Left colon (tissue), 2 donors: ENCODE data around the gene FXR2. TPM values are rescaled to one million over a fixed set of nuclear protein-coding genes. Genes with fewer than 3 reads are reported as not detected.
A peak's percentile ranks its signal among the peaks of the same experiment; 100 is the strongest.

ENCODE experiments used
- ATAC-seq: fragments of 200-7000 bp; cut with Tn5 transposase; one replicate; pipeline ENCODE4 v1.9.1; 2020; ENCODE audit warnings: mild to moderate bottlenecking, moderate library complexity
- DNase-seq, 2 donors: peaks; one replicate each; pipeline ENCODE4 v3.0.0-alpha.2; 2020
- intact Hi-C, 2 donors: fragments of 100-400 bp; cut with DNase I in 1 of 2; cut with micrococcal nuclease in 1 of 2; formaldehyde crosslinking; loops; one replicate each; pipeline versions ENCODE4 v1.11.2 to v1.14.0; 2022; cut with DNase I, micrococcal nuclease
- total RNA-seq, 2 donors: library from RNA; stranded (reverse); fragmentation: NEBNext Ultra II Directional; extraction: Animal tissue kit (Norgen Biotek cat#: 25700); gene quantifications; one replicate each; pipeline ENCODE4 v1.2.1, GENCODE V29; 2021
- donor health status: DM: no; HTN: no; CAD: no.
- donor health status: DM: yes; HTN: yes; CAD: no.

FXR2 gene
- total RNA-seq, 2 donors from 2014 or later = 24.9 to 29.5 TPM

- intact Hi-C loops = loop anchor here in 1 of 2 donors (2.0 kb wide), 1 partner anchor 45 kb away; no protein-coding TSS in a partner anchor
- peak; percentile 71 to 80 for DNase-seq
- no peak for ATAC-seq
Measured at GRCh38 chr17:7559320-7560171, 55.2 kb downstream of the FXR2 start.

GRCh38 chr17:7558544-7559319 is 56.0 kb downstream of the FXR2 start, which contains the start of gene TNFSF13:
TNFSF13 (plus strand) TSS chr17:7558750; CDS start chr17:7559040, 290 bp downstream.
- ATAC-seq = peak; percentile 42
- peak; percentile 74 to 76 for DNase-seq
- intact Hi-C loops = no loop called here

GRCh38 chr17:7557775-7558543 is 56.7 kb downstream of the FXR2 start:
- DNase-seq (peak; percentile 91 to 97), ATAC-seq (peak; percentile 67)
- intact Hi-C loops = no loop called here

GRCh38 chr17:7557147-7557764 is 57.4 kb downstream of the FXR2 start:
- DNase-seq = peak; percentile 68 to 83
- intact Hi-C loops = no loop called here
- peak; percentile 46 for ATAC-seq

DNA sequence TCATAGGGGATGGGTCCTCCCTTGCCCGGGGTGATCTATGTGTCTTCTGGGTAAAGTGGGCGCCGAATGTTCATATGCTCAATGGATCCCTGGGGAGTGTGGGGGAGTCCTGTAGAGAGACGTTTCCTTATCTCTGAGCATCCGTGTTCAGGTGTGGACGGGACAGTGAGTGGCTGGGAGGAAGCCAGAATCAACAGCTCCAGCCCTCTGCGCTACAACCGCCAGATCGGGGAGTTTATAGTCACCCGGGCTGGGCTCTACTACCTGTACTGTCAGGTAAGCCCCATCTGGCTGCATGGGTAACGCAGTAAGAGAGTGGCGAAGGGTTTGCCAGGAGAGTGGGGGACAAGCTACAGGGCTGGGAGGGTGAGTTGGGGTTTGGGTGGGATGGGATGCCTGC is 58.1 kb downstream of the FXR2 start:
- ATAC-seq = peak; percentile 40
- DNase-seq = peak; percentile 72 to 76
- intact Hi-C loops = no loop called here

DNA sequence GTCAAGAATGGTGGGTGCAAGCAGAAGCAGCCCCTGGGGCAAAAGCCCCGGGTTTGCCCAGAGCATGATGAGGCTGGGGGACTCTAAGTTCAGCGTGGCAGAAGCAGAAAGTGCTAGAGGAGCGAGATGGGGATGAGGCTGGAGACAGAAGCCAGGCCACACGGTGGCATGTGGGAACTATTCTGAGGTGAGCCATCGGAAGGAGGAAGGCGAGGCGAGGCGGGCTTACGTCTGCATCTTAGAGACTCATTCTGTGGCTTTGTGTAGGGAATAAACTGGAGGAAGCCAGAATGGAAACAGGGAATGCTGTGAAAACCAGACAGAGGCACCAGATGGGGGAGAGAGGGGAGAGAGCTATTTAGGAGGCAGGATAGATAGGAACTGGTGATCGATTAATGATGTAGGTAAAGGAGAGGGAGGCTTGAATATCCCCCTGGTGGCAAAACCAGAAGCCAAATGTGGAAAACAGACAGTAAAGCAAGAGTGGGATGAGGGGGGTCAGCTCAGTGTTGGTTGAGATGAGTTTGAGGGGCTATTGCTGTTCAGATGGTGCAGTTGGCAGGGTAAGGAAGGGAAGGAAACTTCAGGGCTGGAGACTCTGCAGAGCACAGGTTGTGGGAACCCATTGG is 59.3 kb downstream of the FXR2 start:
- ATAC-seq = no peak
- no peak for DNase-seq
- intact Hi-C loops = no loop called here

GRCh38 chr17:7553356-7553755 is 61.3 kb downstream of the FXR2 start:
- intact Hi-C loops = no loop called here
- ATAC-seq = no peak
- DNase-seq = no peak

- ATAC-seq (no peak), DNase-seq (no peak)
- intact Hi-C loops = no loop called here
Measured at GRCh38 chr17:7552621-7553051, 62.1 kb downstream of the FXR2 start.

- DNase-seq (no peak), ATAC-seq (no peak)
- intact Hi-C loops = no loop called here
Measured at GRCh38 chr17:7551396-7551795, 63.3 kb downstream of the FXR2 start.

- ATAC-seq (no peak), DNase-seq (no peak)
- intact Hi-C loops = no loop called here
Measured at GRCh38 chr17:7550344-7550743, 64.4 kb downstream of the FXR2 start.

DNA sequence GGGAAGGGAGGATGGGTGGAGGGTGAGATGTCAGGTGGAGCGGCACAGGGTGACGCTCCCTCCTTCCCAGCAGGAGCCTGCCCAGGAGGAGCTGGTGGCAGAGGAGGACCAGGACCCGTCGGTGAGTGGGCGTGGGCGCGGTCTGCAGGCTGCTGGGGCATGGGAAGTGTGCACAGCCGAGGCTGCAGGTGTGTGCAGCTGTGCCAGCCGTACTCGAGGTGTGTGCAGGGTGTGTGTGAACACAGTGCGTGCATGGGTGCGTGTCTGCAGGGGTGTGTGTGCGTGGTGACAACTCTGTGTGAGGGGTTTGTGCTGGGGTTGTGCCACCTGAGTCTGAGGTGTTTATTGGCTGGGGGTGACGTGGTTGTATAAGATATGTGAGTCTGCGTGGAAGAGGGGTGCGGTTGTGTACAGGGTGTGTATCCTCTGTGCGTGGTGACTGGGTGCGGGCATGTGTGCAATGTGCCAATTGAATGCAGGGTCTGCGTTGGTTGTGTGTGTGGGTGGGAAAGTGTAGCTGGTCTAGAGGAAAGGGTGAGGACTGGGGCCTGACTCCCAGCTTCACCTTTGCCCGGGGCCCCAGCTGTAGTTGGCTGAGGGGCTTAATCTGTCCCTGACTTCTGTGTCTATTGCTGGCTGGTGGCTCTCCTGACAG is 65.2 kb downstream of the FXR2 start:
- intact Hi-C loops = no loop called here
- DNase-seq = peak; percentile 63 to 72
- ATAC-seq = peak; percentile 74

- ATAC-seq (peak; percentile 73), DNase-seq (peak; percentile 62 to 81)
- intact Hi-C loops = no loop called here
Measured at GRCh38 chr17:7548585-7549400, 65.9 kb downstream of the FXR2 start, which contains the start of gene TNFSF12. TNFSF12 (plus strand) TSS chr17:7549058; CDS start chr17:7549154, 96 bp downstream.

GRCh38 chr17:7544911-7545310 is 69.8 kb downstream of the FXR2 start:
- DNase-seq (no peak), ATAC-seq (no peak)
- intact Hi-C loops = no loop called here
